Epithelial cell of esophagus (primary cell): Measurements from ENCODE around the gene ADGRL3.

Experiments
- DNase-seq: peaks from one replicate; pipeline ENCODE4 v3.0.0; 2010; ENCODE audit warnings: low read depth
- H3K4me3 ChIP-seq: 2 replicates; pipeline ENCODE4 v1.5.1; 2011; ENCODE audit warnings: mild to moderate bottlenecking, low read length, control low read depth
- TF ChIP-seq, protein P1 (sequence below): IDR thresholded peaks from 2 replicates; pipeline ENCODE4 v1.5.1; 2011; ENCODE audit warnings: low read depth, mild to moderate bottlenecking, low read length, control low read depth, inconsistent platforms; ENCODE audit not compliant: insufficient read depth; ENCODE audit errors: missing control alignments

ADGRL3 gene

GRCh38 chr4:61860376-61860775 lies 660.2 kb downstream of the ADGRL3 start:
- no peak overlapping the region for H3K4me3 ChIP-seq
- TF ChIP-seq, protein P1, sequence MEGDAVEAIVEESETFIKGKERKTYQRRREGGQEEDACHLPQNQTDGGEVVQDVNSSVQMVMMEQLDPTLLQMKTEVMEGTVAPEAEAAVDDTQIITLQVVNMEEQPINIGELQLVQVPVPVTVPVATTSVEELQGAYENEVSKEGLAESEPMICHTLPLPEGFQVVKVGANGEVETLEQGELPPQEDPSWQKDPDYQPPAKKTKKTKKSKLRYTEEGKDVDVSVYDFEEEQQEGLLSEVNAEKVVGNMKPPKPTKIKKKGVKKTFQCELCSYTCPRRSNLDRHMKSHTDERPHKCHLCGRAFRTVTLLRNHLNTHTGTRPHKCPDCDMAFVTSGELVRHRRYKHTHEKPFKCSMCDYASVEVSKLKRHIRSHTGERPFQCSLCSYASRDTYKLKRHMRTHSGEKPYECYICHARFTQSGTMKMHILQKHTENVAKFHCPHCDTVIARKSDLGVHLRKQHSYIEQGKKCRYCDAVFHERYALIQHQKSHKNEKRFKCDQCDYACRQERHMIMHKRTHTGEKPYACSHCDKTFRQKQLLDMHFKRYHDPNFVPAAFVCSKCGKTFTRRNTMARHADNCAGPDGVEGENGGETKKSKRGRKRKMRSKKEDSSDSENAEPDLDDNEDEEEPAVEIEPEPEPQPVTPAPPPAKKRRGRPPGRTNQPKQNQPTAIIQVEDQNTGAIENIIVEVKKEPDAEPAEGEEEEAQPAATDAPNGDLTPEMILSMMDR = no peak

GRCh38 chr4:61864286-61864685 lies 664.2 kb downstream of the ADGRL3 start:
- TF ChIP-seq, protein P1 = no peak
- DNase-seq = no peak
- H3K4me3 ChIP-seq = no peak overlapping the region

More at GRCh38 chr4:61860376-61860775, 660.2 kb downstream of the ADGRL3 start:
- no peak for DNase-seq

- TF ChIP-seq, protein P1 = no peak
- DNase-seq = no peak
- no peak overlapping the region for H3K4me3 ChIP-seq
Observed at GRCh38 chr4:61866378-61867030, 666.4 kb downstream of the ADGRL3 start.

DNA sequence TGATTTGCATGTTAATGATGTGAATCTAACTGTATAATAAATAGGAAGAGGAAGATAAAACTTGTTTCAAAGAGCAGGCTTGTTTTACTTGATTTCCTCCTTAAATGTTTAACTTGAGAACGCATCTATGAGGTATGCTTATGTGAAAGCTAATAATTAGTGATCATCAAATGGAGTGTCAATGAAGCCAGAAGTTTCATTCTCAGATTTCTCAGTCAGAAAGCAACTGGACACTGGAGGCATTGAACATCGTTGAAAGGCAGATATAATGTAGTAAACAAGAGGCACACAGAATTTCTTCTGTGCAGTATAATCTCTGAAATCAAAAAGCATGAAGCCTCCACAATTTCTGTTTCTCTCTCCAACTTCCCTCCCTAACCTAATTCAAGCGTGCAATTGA lies 672.9 kb downstream of the ADGRL3 start:
- no peak overlapping the region for H3K4me3 ChIP-seq
- no peak for DNase-seq
- TF ChIP-seq, protein P1 = no peak

- no peak overlapping the region for H3K4me3 ChIP-seq
- no peak for DNase-seq
- TF ChIP-seq, protein P1 = no peak
Observed at GRCh38 chr4:61877266-61877665, 677.1 kb downstream of the ADGRL3 start.

GRCh38 chr4:61877893-61878292 lies 677.8 kb downstream of the ADGRL3 start:
- TF ChIP-seq, protein P1 = no peak
- H3K4me3 ChIP-seq = no peak overlapping the region
- DNase-seq = no peak

DNA sequence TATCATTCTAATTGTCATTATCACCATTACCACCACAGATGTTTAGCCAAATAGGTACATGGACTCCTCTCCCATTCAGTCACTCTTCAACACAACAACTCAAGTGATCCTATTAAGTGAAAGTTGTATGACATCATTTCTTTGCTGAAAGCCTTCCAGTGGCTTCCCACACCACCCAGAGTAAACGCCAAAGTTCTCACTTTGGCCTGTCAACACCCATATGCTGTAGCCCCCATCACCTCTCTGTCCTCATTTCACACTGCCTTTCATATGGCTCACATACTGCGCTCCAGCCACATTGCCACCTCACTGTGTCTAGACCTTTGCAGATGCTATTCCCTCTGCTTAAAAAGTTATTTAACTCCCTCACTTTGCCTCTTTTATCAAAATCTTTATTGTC lies 682.3 kb downstream of the ADGRL3 start:
- TF ChIP-seq, protein P1 = no peak
- H3K4me3 ChIP-seq = no peak overlapping the region
- no peak for DNase-seq
